Measurements from ENCODE around the gene EPAS1.

EPAS1 gene

DNA sequence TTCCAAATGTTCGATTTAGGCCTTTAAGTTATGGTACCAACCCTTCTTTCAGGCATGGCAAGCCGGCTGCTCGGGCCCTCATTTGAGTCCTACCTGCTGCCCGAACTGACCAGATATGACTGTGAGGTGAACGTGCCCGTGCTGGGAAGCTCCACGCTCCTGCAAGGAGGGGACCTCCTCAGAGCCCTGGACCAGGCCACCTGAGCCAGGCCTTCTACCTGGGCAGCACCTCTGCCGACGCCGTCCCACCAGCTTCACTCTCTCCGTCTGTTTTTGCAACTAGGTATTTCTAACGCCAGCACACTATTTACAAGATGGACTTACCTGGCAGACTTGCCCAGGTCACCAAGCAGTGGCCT, 87.2 kb downstream of the EPAS1 start:
- Histone ChIP-seq H3K27me3 (ENCODE audit: control insufficient read depth in 1 of 2, insufficient read depth in 2 of 2, low read length in 2 of 2) (no peaks in the 10 kb centered on the region), H3K27ac (ENCODE audit: low read length) (no peak overlapping the region), H3K9ac (ENCODE audit: low read length in 2 of 2) (no peak overlapping the region), H3K4me1 (ENCODE audit: control insufficient read depth, insufficient read depth, low read length) (peaks cover 6% of the 10 kb centered on the region), H3K9me3 (ENCODE audit: control insufficient read depth in 2 of 2, low read length in 2 of 2) (no peaks in the 10 kb centered on the region), H3K4me3 (ENCODE audit: low read length in 2 of 2) (no peak overlapping the region), H3K36me3 (ENCODE audit: control insufficient read depth in 2 of 2, insufficient read depth in 2 of 2, low read length in 2 of 2) (peaks cover 0 to 8% of the 10 kb centered on the region in 2 donors)

- H3K27ac ChIP-seq (ENCODE audit: low read length): no peak overlapping the region
- no peak overlapping the region for H3K4me3 ChIP-seq (ENCODE audit: low read length in 2 of 2)
- peaks cover 2% of the 10 kb centered on the region for H3K4me1 ChIP-seq (ENCODE audit: control insufficient read depth, insufficient read depth, low read length)
- H3K36me3 ChIP-seq (ENCODE audit: control insufficient read depth in 2 of 2, insufficient read depth in 2 of 2, low read length in 2 of 2): peaks cover 0 to 6% of the 10 kb centered on the region in 2 donors
- no peaks in the 10 kb centered on the region for H3K9me3 ChIP-seq (ENCODE audit: control insufficient read depth in 2 of 2, low read length in 2 of 2)
- H3K27me3 ChIP-seq (ENCODE audit: control insufficient read depth in 1 of 2, insufficient read depth in 2 of 2, low read length in 2 of 2): no peaks in the 10 kb centered on the region
- H3K9ac ChIP-seq (ENCODE audit: low read length in 2 of 2): no peak overlapping the region
Observed at GRCh38 chr2:46385786-46386577, 88.8 kb downstream of the EPAS1 start.

DNA sequence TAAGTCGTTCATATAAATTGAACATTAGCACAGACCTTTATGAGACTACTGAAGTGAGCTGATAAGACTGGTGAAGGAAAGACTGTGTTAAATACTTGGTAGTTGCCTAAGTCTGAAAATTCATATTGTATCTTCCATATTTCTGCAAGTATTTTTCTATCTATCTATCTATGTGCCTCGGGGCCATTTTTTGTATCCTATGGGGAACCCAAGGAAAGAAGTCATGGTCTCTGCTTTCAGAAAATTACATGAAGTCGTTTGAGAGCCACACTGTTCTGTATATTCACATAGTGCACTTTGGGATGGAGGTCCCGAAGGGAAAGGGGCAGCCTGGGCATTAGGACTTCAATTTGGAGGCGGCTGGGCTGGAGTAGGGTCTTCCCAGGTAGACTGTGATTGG, 89.6 kb downstream of the EPAS1 start:
- Histone ChIP-seq H3K36me3 (ENCODE audit: control insufficient read depth in 2 of 2, insufficient read depth in 2 of 2, low read length in 2 of 2) (peaks cover 0 to 6% of the 10 kb centered on the region in 2 donors), H3K9ac (ENCODE audit: low read length in 2 of 2) (no peak overlapping the region), H3K27ac (ENCODE audit: low read length) (no peak overlapping the region)

GRCh38 chr2:46387292-46387691, 90.1 kb downstream of the EPAS1 start:
- Histone ChIP-seq H3K36me3 (ENCODE audit: control insufficient read depth in 2 of 2, insufficient read depth in 2 of 2, low read length in 2 of 2) (peaks cover 0 to 5% of the 10 kb centered on the region in 2 donors), H3K9me3 (ENCODE audit: control insufficient read depth in 2 of 2, low read length in 2 of 2) (no peaks in the 10 kb centered on the region), H3K27ac (ENCODE audit: low read length) (no peak overlapping the region), H3K4me3 (ENCODE audit: low read length in 2 of 2) (no peak overlapping the region), H3K9ac (ENCODE audit: low read length in 2 of 2) (no peak overlapping the region), H3K4me1 (ENCODE audit: control insufficient read depth, insufficient read depth, low read length) (peaks cover 2% of the 10 kb centered on the region), H3K27me3 (ENCODE audit: control insufficient read depth in 1 of 2, insufficient read depth in 2 of 2, low read length in 2 of 2) (no peaks in the 10 kb centered on the region)

More for the DNA sequence above, 89.6 kb downstream of the EPAS1 start:
- H3K4me3 ChIP-seq (ENCODE audit: low read length in 2 of 2): no peak overlapping the region
- H3K27me3 ChIP-seq (ENCODE audit: control insufficient read depth in 1 of 2, insufficient read depth in 2 of 2, low read length in 2 of 2): no peaks in the 10 kb centered on the region
- no peaks in the 10 kb centered on the region for H3K9me3 ChIP-seq (ENCODE audit: control insufficient read depth in 2 of 2, low read length in 2 of 2)
- peaks cover 2% of the 10 kb centered on the region for H3K4me1 ChIP-seq (ENCODE audit: control insufficient read depth, insufficient read depth, low read length)

DNA sequence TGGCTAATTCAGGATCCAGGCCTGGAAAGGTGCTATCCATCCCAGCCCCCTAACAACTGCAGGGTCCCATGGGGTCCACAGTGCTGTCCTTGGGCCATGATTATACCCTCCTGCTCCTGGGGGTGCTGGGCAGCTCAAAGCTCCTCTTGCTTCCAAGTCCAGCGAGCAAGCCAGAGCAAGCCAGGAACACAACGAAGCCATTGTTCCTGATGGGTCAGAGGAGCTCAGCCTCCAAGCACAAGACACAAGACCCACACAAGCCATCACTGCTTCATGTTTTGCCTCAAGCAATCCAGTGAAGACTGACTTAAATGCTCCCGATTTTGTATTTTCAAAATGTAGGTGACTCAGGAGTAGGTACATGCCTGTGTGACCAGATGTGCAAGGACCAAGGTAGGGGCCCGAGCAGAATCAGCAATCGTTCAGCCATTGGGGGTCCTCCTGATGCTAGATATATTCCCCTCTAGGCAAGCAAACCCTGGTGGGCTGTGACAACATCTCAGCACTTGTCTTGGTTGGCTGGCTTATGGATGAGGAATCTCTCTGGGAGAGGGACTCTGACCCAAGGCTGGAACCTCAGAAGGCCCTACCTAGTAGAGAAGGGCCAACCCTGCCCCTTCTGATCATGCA, 90.8 kb downstream of the EPAS1 start:
- Histone ChIP-seq H3K9me3 (ENCODE audit: control insufficient read depth in 2 of 2, low read length in 2 of 2) (no peaks in the 10 kb centered on the region), H3K9ac (ENCODE audit: low read length in 2 of 2) (no peak overlapping the region), H3K27ac (ENCODE audit: low read length) (no peak overlapping the region)

GRCh38 chr2:46388881-46389280, 91.7 kb downstream of the EPAS1 start:
- no peaks in the 10 kb centered on the region for H3K27me3 ChIP-seq (ENCODE audit: control insufficient read depth in 1 of 2, insufficient read depth in 2 of 2, low read length in 2 of 2)
- no peak overlapping the region for H3K27ac ChIP-seq (ENCODE audit: low read length)
- H3K4me1 ChIP-seq (ENCODE audit: control insufficient read depth, insufficient read depth, low read length): peaks cover 2% of the 10 kb centered on the region
- peaks cover 0 to 4% of the 10 kb centered on the region in 2 donors for H3K36me3 ChIP-seq (ENCODE audit: control insufficient read depth in 2 of 2, insufficient read depth in 2 of 2, low read length in 2 of 2)
- H3K4me3 ChIP-seq (ENCODE audit: low read length in 2 of 2): no peak overlapping the region
- H3K9ac ChIP-seq (ENCODE audit: low read length in 2 of 2): no peak overlapping the region
- H3K9me3 ChIP-seq (ENCODE audit: control insufficient read depth in 2 of 2, low read length in 2 of 2): no peaks in the 10 kb centered on the region

More for the DNA sequence above, 90.8 kb downstream of the EPAS1 start:
- no peaks in the 10 kb centered on the region for H3K27me3 ChIP-seq (ENCODE audit: control insufficient read depth in 1 of 2, insufficient read depth in 2 of 2, low read length in 2 of 2)
- H3K36me3 ChIP-seq (ENCODE audit: control insufficient read depth in 2 of 2, insufficient read depth in 2 of 2, low read length in 2 of 2): peaks cover 0 to 4% of the 10 kb centered on the region in 2 donors
- H3K4me3 ChIP-seq (ENCODE audit: low read length in 2 of 2): no peak overlapping the region
- H3K4me1 ChIP-seq (ENCODE audit: control insufficient read depth, insufficient read depth, low read length): peaks cover 2% of the 10 kb centered on the region

DNA sequence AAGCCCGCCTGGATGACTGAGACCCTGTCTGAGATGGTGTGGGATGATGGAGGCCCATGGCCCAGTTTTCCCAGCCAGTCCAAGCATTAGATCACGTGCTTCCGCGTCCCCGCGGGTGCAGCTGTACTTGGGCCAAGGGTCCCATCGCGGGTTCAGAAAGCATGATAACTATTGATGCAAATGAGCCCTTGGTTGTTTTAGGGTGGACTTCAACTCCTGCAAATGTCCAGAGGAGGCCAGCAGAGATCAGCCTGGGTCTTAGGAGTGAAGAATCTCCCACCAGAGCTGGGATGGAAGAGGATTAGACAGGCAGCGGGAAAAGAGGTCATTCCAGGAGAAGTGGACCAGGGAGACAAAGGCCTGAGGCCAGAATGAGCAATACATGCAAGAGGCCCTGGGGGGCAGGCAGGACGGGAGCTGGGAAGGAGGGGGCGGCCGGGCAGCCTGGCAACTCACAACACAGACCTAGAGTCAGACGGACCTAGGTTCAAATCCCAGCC, 92.3 kb downstream of the EPAS1 start:
- peaks cover 0 to 3% of the 10 kb centered on the region in 2 donors for H3K36me3 ChIP-seq (ENCODE audit: control insufficient read depth in 2 of 2, insufficient read depth in 2 of 2, low read length in 2 of 2)
- no peak overlapping the region for H3K27ac ChIP-seq (ENCODE audit: low read length)
- H3K9me3 ChIP-seq (ENCODE audit: control insufficient read depth in 2 of 2, low read length in 2 of 2): no peaks in the 10 kb centered on the region
- H3K4me1 ChIP-seq (ENCODE audit: control insufficient read depth, insufficient read depth, low read length): peaks cover 2% of the 10 kb centered on the region
- H3K27me3 ChIP-seq (ENCODE audit: control insufficient read depth in 1 of 2, insufficient read depth in 2 of 2, low read length in 2 of 2): no peaks in the 10 kb centered on the region
- no peak overlapping the region for H3K4me3 ChIP-seq (ENCODE audit: low read length in 2 of 2)
- no peak overlapping the region for H3K9ac ChIP-seq (ENCODE audit: low read length in 2 of 2)

DNA sequence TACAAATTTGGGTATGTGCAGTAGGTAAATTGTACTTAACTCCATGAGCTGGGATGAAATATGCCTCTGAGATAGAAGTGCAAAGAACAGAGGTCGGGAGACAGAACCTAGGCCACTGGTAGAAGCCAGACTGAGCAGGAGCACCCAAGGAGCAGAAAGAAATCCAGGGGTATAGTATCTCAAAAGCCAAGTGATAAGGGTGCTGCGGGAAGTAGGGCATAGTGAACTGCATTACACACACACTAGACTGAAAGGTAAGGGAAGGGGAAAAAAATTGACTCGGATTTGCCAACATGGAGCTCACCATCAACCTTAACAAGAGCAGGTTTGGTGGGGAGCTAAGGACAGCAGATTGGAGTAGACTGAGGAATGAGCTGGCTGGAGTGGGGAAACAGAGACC, 92.8 kb downstream of the EPAS1 start:
- Histone ChIP-seq H3K4me1 (ENCODE audit: control insufficient read depth, insufficient read depth, low read length) (peaks cover 2% of the 10 kb centered on the region), H3K9me3 (ENCODE audit: control insufficient read depth in 2 of 2, low read length in 2 of 2) (no peaks in the 10 kb centered on the region), H3K36me3 (ENCODE audit: control insufficient read depth in 2 of 2, insufficient read depth in 2 of 2, low read length in 2 of 2) (peaks cover 0 to 2% of the 10 kb centered on the region in 2 donors), H3K4me3 (ENCODE audit: low read length in 2 of 2) (no peak overlapping the region), H3K27ac (ENCODE audit: low read length) (no peak overlapping the region), H3K27me3 (ENCODE audit: control insufficient read depth in 1 of 2, insufficient read depth in 2 of 2, low read length in 2 of 2) (no peaks in the 10 kb centered on the region), H3K9ac (ENCODE audit: low read length in 2 of 2) (no peak overlapping the region)

- no peak overlapping the region for H3K27ac ChIP-seq (ENCODE audit: low read length)
- no peak overlapping the region for H3K4me3 ChIP-seq (ENCODE audit: low read length in 2 of 2)
- H3K36me3 ChIP-seq (ENCODE audit: control insufficient read depth in 2 of 2, insufficient read depth in 2 of 2, low read length in 2 of 2): no peaks in the 10 kb centered on the region
- H3K9ac ChIP-seq (ENCODE audit: low read length in 2 of 2): no peak overlapping the region
- H3K27me3 ChIP-seq (ENCODE audit: control insufficient read depth in 1 of 2, insufficient read depth in 2 of 2, low read length in 2 of 2): no peaks in the 10 kb centered on the region
- H3K4me1 ChIP-seq (ENCODE audit: control insufficient read depth, insufficient read depth, low read length): peaks cover 2% of the 10 kb centered on the region
- no peaks in the 10 kb centered on the region for H3K9me3 ChIP-seq (ENCODE audit: control insufficient read depth in 2 of 2, low read length in 2 of 2)
Observed at GRCh38 chr2:46390901-46391395, 93.7 kb downstream of the EPAS1 start.

- H3K4me3 ChIP-seq (ENCODE audit: low read length in 2 of 2): no peak overlapping the region
- H3K9me3 ChIP-seq (ENCODE audit: control insufficient read depth in 2 of 2, low read length in 2 of 2): no peaks in the 10 kb centered on the region
- peaks cover under 1% of the 10 kb centered on the region for H3K4me1 ChIP-seq (ENCODE audit: control insufficient read depth, insufficient read depth, low read length)
- H3K36me3 ChIP-seq (ENCODE audit: control insufficient read depth in 2 of 2, insufficient read depth in 2 of 2, low read length in 2 of 2): no peaks in the 10 kb centered on the region
- H3K27me3 ChIP-seq (ENCODE audit: control insufficient read depth in 1 of 2, insufficient read depth in 2 of 2, low read length in 2 of 2): no peaks in the 10 kb centered on the region
- H3K27ac ChIP-seq (ENCODE audit: low read length): no peak overlapping the region
- H3K9ac ChIP-seq (ENCODE audit: low read length in 2 of 2): no peak overlapping the region
Observed at GRCh38 chr2:46392561-46393346, 95.5 kb downstream of the EPAS1 start.

All from stomach smooth muscle (tissue), 2 donors.